Heart left ventricle (tissue), 16 donors: Measurements from ENCODE around the gene STRA8. TPM values are rescaled to one million over a fixed set of nuclear protein-coding genes. Genes with fewer than 3 reads are reported as not detected.

Experiments used
- ATAC-seq, 4 donors: fragments of 200-7000 bp; cut with Tn5 transposase; one replicate each; pipeline ENCODE4 v1.9.1; 2020 to 2022; ENCODE audit warnings: moderate library complexity in 4 of 4, mild to moderate bottlenecking in 3 of 4, moderate number of reproducible peaks in 1 of 4
- DNase-seq, 5 donors: peaks; one replicate each; pipeline ENCODE4 v3.0.0-alpha.2; 2020
- H3K27ac ChIP-seq, 12 donors: fragments of 200-600 bp; sonication (generic) in 4 of 12; one replicate each; pipeline versions ENCODE4 v1.5.0 to v1.8.0; 2016 to 2022; ENCODE audit warnings: mild to moderate bottlenecking in 2 of 12
- H3K27me3 ChIP-seq, 9 donors: fragments of 200-600 bp; sonication (generic) in 2 of 9; one replicate each; pipeline versions ENCODE4 v1.5.1 to v1.8.0; 2016 to 2022; ENCODE audit warnings: mild to moderate bottlenecking in 3 of 9
- H3K36me3 ChIP-seq, 9 donors: fragments of 200-600 bp; sonication (generic) in 2 of 9; one replicate each; pipeline versions ENCODE4 v1.5.0 to v1.8.0; 2018 to 2022; ENCODE audit warnings: mild to moderate bottlenecking in 2 of 9
- H3K4me1 ChIP-seq, 12 donors: fragments of 200-600 bp; sonication (generic) in 4 of 12; one replicate each; pipeline versions ENCODE4 v1.5.0 to v1.8.0; 2016 to 2022; ENCODE audit warnings: mild to moderate bottlenecking in 3 of 12
- H3K4me3 ChIP-seq, 12 donors: fragments of 200-600 bp; sonication (generic) in 4 of 12; one replicate each; pipeline versions ENCODE4 v1.5.0 to v1.8.0; 2017 to 2022; ENCODE audit warnings: mild to moderate bottlenecking in 9 of 12, moderate library complexity in 4 of 12
- H3K9me3 ChIP-seq, 12 donors: fragments of 200-600 bp; sonication (generic) in 4 of 12; one replicate each; pipeline versions ENCODE4 v1.5.0 to v1.8.0; 2016 to 2022; ENCODE audit warnings: mild to moderate bottlenecking in 1 of 12
- POLR2A ChIP-seq, 2 donors: fragments of 450-650 bp; IDR thresholded peaks; one replicate each; pipeline ENCODE4 v1.6.1; 2017; ENCODE audit warnings: antibody characterized with exemption in 2 of 2, mild to moderate bottlenecking in 2 of 2, moderate library complexity in 2 of 2
- WGBS, 4 donors: extraction: QIAGEN DNeasy Blood & Tissue Kit in 2 of 4; methylation state at CpG; one replicate each; pipeline versions ENCODE4 v1.1.5 to v1.1.7; 2013 to 2018; 5-methylcytosine and 5-hydroxymethylcytosine counted together
- intact Hi-C, 10 donors: fragments of 100-400 bp; cut with DNase I; formaldehyde crosslinking; loops; one replicate each; pipeline versions ENCODE4 v1.11.1 to v1.14.2; 2022
- polyA plus RNA-seq, 2 donors: library from polyadenylated mRNA; stranded (reverse); fragments of 200-250 nt; gene quantifications; one replicate each; pipeline ENCODE4 v1.2.3, GENCODE V29; 2013
- total RNA-seq, 9 donors: library from RNA; depleted of rRNA in 2 of 9; stranded (reverse); fragments of >200 nt in 2 of 9; fragmentation: NEBNext Ultra II Directional in 3 of 9; extraction: Animal tissue kit (Norgen Biotek cat#: 25700) in 3 of 9; gene quantifications; one replicate each; pipeline versions ENCODE4 v1.1.0 to v1.2.4, GENCODE V29; 2016 to 2023
- TF ChIP-seq, protein P1 (sequence below), 12 donors: fragments of 200-600 bp; sonication (generic) in 4 of 12; IDR thresholded peaks; one replicate each; pipeline versions ENCODE4 v1.5.0 to v1.8.0; 2018 to 2022; ENCODE audit warnings: antibody characterized with exemption in 12 of 12, mild to moderate bottlenecking in 5 of 12
- donor health status: ischemic (EF 13 %, LVEDD 7.1; RV severe dilation, severe dysfunction).
- donor health status: healthy with polysubstance abuse.
- donor health status: DM: no; HTN: yes; CAD: no.
- donor health status: DM: no; HTN: no; CAD: no.
- donor health status: ischemic (EF 25% LVEDD 6.9; RV normal size, moderate dysfunction).
- donor health status: ischemic (EF 25% LVEDD 5.7; RV mildly dilated, moderate dysfunction).
- donor health status: healthy.
- donor health status: DM: yes; HTN: yes; CAD: no.
- donor health status: ischemic (EF 35%, LVEDD 5.7; RV mildly dilated, moderate dysfunction).
- donor health status: nonischemic (EF 11% LVEDD 7.7; RV severe dilation, severe dysfunction).
- donor health status: DM: yes; HTN: yes; CAD: no.
- donor health status: PGD.
- donor health status: ischemic (EF 29% LVEDD 5.4; RV normal size, mild dysfunction).
- donor health status: nonischemic (EF 23%, LVEDD 6.1; RV moderate dilation, normal function).

Gene STRA8
- total and polyA plus RNA-seq, 11 donors, result not detected

DNA sequence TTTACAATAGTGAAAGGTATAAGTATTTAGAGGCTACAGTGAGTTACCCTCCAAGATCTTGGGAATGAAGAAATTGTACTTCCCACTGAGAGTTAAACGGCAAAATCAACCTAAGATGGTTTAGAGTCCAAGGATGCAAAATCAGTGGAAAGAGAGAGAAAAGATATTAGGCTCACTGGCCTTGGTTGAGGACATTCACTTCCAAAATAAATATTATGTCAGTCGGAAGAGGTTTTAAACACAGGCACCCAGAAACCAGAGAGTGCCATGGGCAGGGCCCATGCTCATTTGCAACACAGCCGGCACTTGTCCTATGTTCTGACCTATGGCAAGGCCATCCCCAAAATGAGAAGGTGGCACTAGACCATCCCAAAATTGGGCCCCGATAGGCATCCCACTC is 18.5 kb upstream of the STRA8 start:
- intact Hi-C loops, result no loop called here
- WGBS, 4 donors, result 83 to 94% (median 86%) methylated on average over 4 of the region's 4 CpGs
- H3K27ac ChIP-seq, result no peak overlapping the region
- DNase-seq (no peak), ATAC-seq (no peak)
- no peaks in the 10 kb centered on the region for H3K36me3 ChIP-seq
- peaks cover 0 to 11% (median 6%) of the 10 kb centered on the region in 12 donors for H3K4me1 ChIP-seq
- H3K27me3 ChIP-seq, result peaks cover 0 to 5% (median 0%) of the 10 kb centered on the region in 9 donors
- no peak for TF ChIP-seq POLR2A (IDR thresholded peaks at IDR 0.05)
- TF ChIP-seq, protein P1, sequence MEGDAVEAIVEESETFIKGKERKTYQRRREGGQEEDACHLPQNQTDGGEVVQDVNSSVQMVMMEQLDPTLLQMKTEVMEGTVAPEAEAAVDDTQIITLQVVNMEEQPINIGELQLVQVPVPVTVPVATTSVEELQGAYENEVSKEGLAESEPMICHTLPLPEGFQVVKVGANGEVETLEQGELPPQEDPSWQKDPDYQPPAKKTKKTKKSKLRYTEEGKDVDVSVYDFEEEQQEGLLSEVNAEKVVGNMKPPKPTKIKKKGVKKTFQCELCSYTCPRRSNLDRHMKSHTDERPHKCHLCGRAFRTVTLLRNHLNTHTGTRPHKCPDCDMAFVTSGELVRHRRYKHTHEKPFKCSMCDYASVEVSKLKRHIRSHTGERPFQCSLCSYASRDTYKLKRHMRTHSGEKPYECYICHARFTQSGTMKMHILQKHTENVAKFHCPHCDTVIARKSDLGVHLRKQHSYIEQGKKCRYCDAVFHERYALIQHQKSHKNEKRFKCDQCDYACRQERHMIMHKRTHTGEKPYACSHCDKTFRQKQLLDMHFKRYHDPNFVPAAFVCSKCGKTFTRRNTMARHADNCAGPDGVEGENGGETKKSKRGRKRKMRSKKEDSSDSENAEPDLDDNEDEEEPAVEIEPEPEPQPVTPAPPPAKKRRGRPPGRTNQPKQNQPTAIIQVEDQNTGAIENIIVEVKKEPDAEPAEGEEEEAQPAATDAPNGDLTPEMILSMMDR (IDR thresholded peaks at IDR 0.05), result no peak
- H3K9me3 ChIP-seq, result no peaks in the 10 kb centered on the region
- no peak overlapping the region for H3K4me3 ChIP-seq

DNA sequence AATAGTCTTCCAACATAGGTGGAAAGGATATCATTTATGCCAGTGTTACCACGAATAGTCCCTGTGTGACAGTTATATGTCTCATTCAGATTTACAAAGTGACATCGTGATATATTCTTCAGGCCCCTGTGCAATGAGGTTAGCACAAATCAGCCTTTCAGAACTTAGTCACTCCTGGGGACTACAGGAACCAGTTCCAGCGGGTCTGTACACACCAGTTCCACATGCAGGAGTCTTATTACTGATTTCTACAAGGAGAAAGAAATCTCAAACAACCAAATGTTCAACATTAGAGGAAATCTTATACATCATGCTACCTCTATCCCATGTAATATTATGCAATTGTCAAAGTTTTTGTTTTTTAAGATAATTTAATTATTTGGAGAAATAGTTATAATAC is 17.9 kb upstream of the STRA8 start:
- no peak for ATAC-seq
- intact Hi-C loops, result no loop called here

DNA sequence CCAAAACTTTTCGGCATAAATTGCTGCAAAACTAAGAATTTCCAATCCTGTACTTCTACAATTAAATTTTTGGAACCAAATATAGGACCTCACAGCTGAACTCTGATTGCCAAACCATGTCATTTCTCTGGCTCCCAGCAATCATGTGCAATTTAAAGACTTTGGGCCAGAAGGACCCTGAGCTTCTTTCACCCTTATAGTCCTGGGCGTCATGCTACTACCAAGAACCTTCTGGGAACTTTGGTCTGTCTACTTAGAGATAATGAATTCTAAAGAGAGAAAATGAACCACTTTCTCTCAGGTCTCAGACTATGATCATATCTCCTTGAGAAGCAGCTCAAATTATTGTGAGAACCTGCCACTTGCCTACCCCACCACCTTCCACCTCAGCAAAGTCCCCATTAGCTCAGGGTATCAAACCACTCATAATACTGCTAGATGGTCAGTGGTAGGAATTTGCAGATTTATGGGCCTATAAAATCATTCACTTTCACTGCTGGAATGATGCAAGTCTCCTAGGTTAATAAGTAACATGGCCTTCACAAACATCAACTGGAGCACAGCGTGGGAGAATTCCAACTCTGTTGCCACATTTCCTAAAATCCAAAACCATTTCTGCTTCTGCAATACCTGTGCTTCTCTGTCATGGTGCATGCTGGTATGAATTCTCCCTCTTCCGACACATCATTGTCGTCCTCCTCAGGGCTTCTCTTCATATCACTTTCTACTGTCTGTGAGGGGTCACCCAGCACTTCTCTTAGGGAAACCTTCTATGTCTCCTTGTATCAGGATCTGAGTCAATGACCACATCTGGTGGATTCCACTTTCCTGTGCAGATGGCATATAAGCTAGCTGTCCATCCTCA is 15.8 kb upstream of the STRA8 start:
- no peak overlapping the region for H3K27ac ChIP-seq
- WGBS, 4 donors, result 97 to 98% (median 97%) methylated on average over 5 of the region's 5 CpGs

More for the DNA sequence above, 17.9 kb upstream of the STRA8 start:
- no peak overlapping the region for H3K4me3 ChIP-seq
- H3K36me3 ChIP-seq, result no peaks in the 10 kb centered on the region
- H3K9me3 ChIP-seq, result no peaks in the 10 kb centered on the region
- TF ChIP-seq, protein P1 (IDR thresholded peaks at IDR 0.05), result no peak
- no peak for TF ChIP-seq POLR2A (IDR thresholded peaks at IDR 0.05)
- H3K27ac ChIP-seq, result no peak overlapping the region
- peaks cover 0 to 6% (median under 1%) of the 10 kb centered on the region in 12 donors for H3K4me1 ChIP-seq
- WGBS, 4 donors, result 75 to 84% (median 79%) methylated on average over 3 of the region's 3 CpGs
- no peak for DNase-seq
- peaks cover 0 to 5% (median 0%) of the 10 kb centered on the region in 9 donors for H3K27me3 ChIP-seq

DNA sequence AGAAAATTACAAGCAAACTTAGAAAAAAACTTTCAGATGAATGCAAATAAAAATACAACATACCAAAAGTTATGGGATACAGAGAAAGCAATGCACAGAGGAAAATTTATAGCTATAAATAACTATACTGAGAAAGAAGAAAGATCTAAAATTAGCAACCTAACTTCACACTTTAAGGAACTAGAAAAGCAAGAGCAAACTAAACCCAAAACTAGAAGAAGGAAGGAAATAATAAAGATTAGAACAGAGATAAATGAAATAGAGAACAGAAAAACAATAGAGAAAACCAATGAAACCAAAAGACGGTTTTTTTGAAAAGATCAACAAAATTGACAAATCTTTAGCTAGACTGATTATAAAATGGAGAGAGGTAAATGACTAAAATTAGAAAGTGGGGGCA is 9.6 kb upstream of the STRA8 start:
- Histone ChIP-seq H3K4me3 (no peak overlapping the region), H3K27ac (no peak overlapping the region), H3K36me3 (no peaks in the 10 kb centered on the region), H3K27me3 (peaks cover 0 to 15% (median 0%) of the 10 kb centered on the region in 9 donors), H3K9me3 (peaks cover 0 to 6% (median 0%) of the 10 kb centered on the region in 12 donors), H3K4me1 (peaks cover 0 to 7% (median 0%) of the 10 kb centered on the region in 12 donors)
- TF ChIP-seq, protein P1 (IDR thresholded peaks at IDR 0.05), result no peak
- no peak for TF ChIP-seq POLR2A (IDR thresholded peaks at IDR 0.05)
- WGBS, 4 donors, result 49 to 74% (median 51%) methylated on average over 1 of the region's 1 CpG
- intact Hi-C loops, result no loop called here
- ATAC-seq, result no peak
- no peak for DNase-seq

More for the DNA sequence above, 15.8 kb upstream of the STRA8 start:
- Histone ChIP-seq H3K4me3 (no peak overlapping the region), H3K27me3 (peaks cover 0 to 12% (median 0%) of the 10 kb centered on the region in 9 donors), H3K36me3 (no peaks in the 10 kb centered on the region), H3K4me1 (no peaks in the 10 kb centered on the region), H3K9me3 (no peaks in the 10 kb centered on the region)
- no peak for TF ChIP-seq POLR2A (IDR thresholded peaks at IDR 0.05)
- TF ChIP-seq, protein P1 (IDR thresholded peaks at IDR 0.05), result no peak
- ATAC-seq (no peak), DNase-seq (no peak)
- intact Hi-C loops, result no loop called here
